ENCODE data around the gene CD47. TPM values are rescaled to one million over a fixed set of nuclear protein-coding genes. Genes with fewer than 3 reads are reported as not detected.

Gene CD47
- total RNA-seq, 1 experiment from 2014 or later, result 63.6 TPM

GRCh38 chr3:108013141-108014055 lies 77.4 kb downstream of the CD47 start:
- ATAC-seq, result no peak

GRCh38 chr3:108012304-108012703 lies 78.5 kb downstream of the CD47 start:
- ChIA-PET CTCF (no interaction called here), POLR2A (ENCODE audit: unreplicated experiment) (no interaction called here)
- H3K9me3 ChIP-seq (ENCODE audit: low read length), result no peaks in the 10 kb centered on the region
- H3K9ac ChIP-seq (ENCODE audit: low read length), result no peak overlapping the region
- H2AFZ ChIP-seq (ENCODE audit: low read length), result no peak overlapping the region
- H3K27ac ChIP-seq (ENCODE audit: low read length), result no peak overlapping the region
- no peaks in the 10 kb centered on the region for H3K79me2 ChIP-seq (ENCODE audit: low read length)
- TF ChIP-seq EZH2 (IDR thresholded peaks at IDR 0.05; ENCODE audit: low read length, unreplicated experiment) (no peak), CTCF (conservative IDR thresholded peaks at IDR 0.05; ENCODE audit: low read depth, low read length) (no peak), EZH2phosphoT487 (IDR thresholded peaks at IDR 0.05; ENCODE audit: borderline replicate concordance, low read length) (no peak)
- intact Hi-C loops (cut with micrococcal nuclease), result no loop called here
- H3K4me2 ChIP-seq (ENCODE audit: low read length), result no peak overlapping the region
- no peak for ATAC-seq
- no peaks in the 10 kb centered on the region for H4K20me1 ChIP-seq (ENCODE audit: low read length)
- H3K9me2 ChIP-seq (replicated peaks; ENCODE audit: low read length), result no peaks in the 10 kb centered on the region
- H3F3A ChIP-seq (ENCODE audit: low read length, unreplicated experiment), result no peaks in the 10 kb centered on the region
- no peaks in the 10 kb centered on the region for H3K27me3 ChIP-seq (ENCODE audit: low read length)
- no peak for DNase-seq
- no TSS peak for BruUV-seq (replicated peaks)
- no peaks in the 10 kb centered on the region for H3K36me3 ChIP-seq (ENCODE audit: low read depth, low read length)
- no peak overlapping the region for H3K4me3 ChIP-seq (ENCODE audit: low read length)
- no peaks in the 10 kb centered on the region for H3K4me1 ChIP-seq (ENCODE audit: insufficient read depth, low read length)

More at GRCh38 chr3:108013141-108014055, 77.4 kb downstream of the CD47 start:
- DNase-seq, result no peak
- Histone ChIP-seq H3K4me2 (ENCODE audit: low read length) (no peak overlapping the region), H2AFZ (ENCODE audit: low read length) (no peak overlapping the region), H3F3A (ENCODE audit: low read length, unreplicated experiment) (no peaks in the 10 kb centered on the region), H3K9me2 (replicated peaks; ENCODE audit: low read length) (no peaks in the 10 kb centered on the region), H3K4me1 (ENCODE audit: insufficient read depth, low read length) (no peaks in the 10 kb centered on the region), H4K20me1 (ENCODE audit: low read length) (no peaks in the 10 kb centered on the region), H3K9me3 (ENCODE audit: low read length) (no peaks in the 10 kb centered on the region), H3K4me3 (ENCODE audit: low read length) (no peak overlapping the region), H3K27me3 (ENCODE audit: low read length) (no peaks in the 10 kb centered on the region), H3K27ac (ENCODE audit: low read length) (no peak overlapping the region), H3K9ac (ENCODE audit: low read length) (no peak overlapping the region), H3K79me2 (ENCODE audit: low read length) (no peaks in the 10 kb centered on the region), H3K36me3 (ENCODE audit: low read depth, low read length) (no peaks in the 10 kb centered on the region)
- no peak for TF ChIP-seq CTCF (conservative IDR thresholded peaks at IDR 0.05; ENCODE audit: low read depth, low read length)
- no peak for TF ChIP-seq EZH2phosphoT487 (IDR thresholded peaks at IDR 0.05; ENCODE audit: borderline replicate concordance, low read length)
- no peak for TF ChIP-seq EZH2 (IDR thresholded peaks at IDR 0.05; ENCODE audit: low read length, unreplicated experiment)
- CTCF ChIA-PET, result no interaction called here
- intact Hi-C loops (cut with micrococcal nuclease), result no loop called here
- POLR2A ChIA-PET (ENCODE audit: unreplicated experiment), result no interaction called here
- BruUV-seq (replicated peaks), result no TSS peak

GRCh38 chr3:108011616-108012015 lies 79.2 kb downstream of the CD47 start:
- Histone ChIP-seq H3K9me3 (ENCODE audit: low read length) (no peaks in the 10 kb centered on the region), H3K27me3 (ENCODE audit: low read length) (no peaks in the 10 kb centered on the region), H3K4me3 (ENCODE audit: low read length) (no peak overlapping the region), H3K9me2 (replicated peaks; ENCODE audit: low read length) (no peaks in the 10 kb centered on the region), H3F3A (ENCODE audit: low read length, unreplicated experiment) (no peaks in the 10 kb centered on the region), H3K79me2 (ENCODE audit: low read length) (no peaks in the 10 kb centered on the region), H3K27ac (ENCODE audit: low read length) (no peak overlapping the region), H3K4me2 (ENCODE audit: low read length) (no peak overlapping the region), H4K20me1 (ENCODE audit: low read length) (no peaks in the 10 kb centered on the region), H3K36me3 (ENCODE audit: low read depth, low read length) (no peaks in the 10 kb centered on the region), H3K4me1 (ENCODE audit: insufficient read depth, low read length) (peaks cover 4% of the 10 kb centered on the region), H2AFZ (ENCODE audit: low read length) (no peak overlapping the region; the same call in 1 of the 2 replicates), H3K9ac (ENCODE audit: low read length) (no peak overlapping the region)
- BruUV-seq (replicated peaks), result no TSS peak
- POLR2A ChIA-PET (ENCODE audit: unreplicated experiment), result no interaction called here
- CTCF ChIA-PET, result no interaction called here
- DNase-seq, result no peak
- ATAC-seq, result no peak
- no peak for TF ChIP-seq EZH2 (IDR thresholded peaks at IDR 0.05; ENCODE audit: low read length, unreplicated experiment)
- no peak for TF ChIP-seq EZH2phosphoT487 (IDR thresholded peaks at IDR 0.05; ENCODE audit: borderline replicate concordance, low read length)
- TF ChIP-seq CTCF (conservative IDR thresholded peaks at IDR 0.05; ENCODE audit: low read depth, low read length), result no peak
- intact Hi-C loops (cut with micrococcal nuclease), result no loop called here

Data from PC-3 (cell line).